Measurements from ENCODE around the gene DCTN2. TPM values are rescaled to one million over a fixed set of nuclear protein-coding genes. Genes with fewer than 3 reads are reported as not detected.
"Not testable (repeated sequence)": the region's sequence is repeated elsewhere in the genome, so short reads cannot be mapped to it uniquely, and the experiment has no call there.

Gene DCTN2
- total and polyA plus RNA-seq, 2 experiments from 2014 or later = 144 to 202 TPM

- Histone ChIP-seq H4K20me1 (ENCODE audit: insufficient read depth) (no peaks in the 10 kb centered on the region), H3K27me3 (replicated peaks; ENCODE audit: insufficient read depth) (no peaks in the 10 kb centered on the region), H3K4me3 (no peak overlapping the region), H3K9me2 (ENCODE audit: insufficient read depth) (no peaks in the 10 kb centered on the region), H3K36me3 (ENCODE audit: low read depth) (peaks cover 68% of the 10 kb centered on the region), H3K9me3 (ENCODE audit: low read depth) (no peaks in the 10 kb centered on the region), H2AFZ (no peak overlapping the region), H3K4me1 (ENCODE audit: insufficient read depth) (no peaks in the 10 kb centered on the region), H3K9ac (no peak overlapping the region), H3K4me2 (ENCODE audit: unreplicated experiment) (no peak overlapping the region), H3K27ac (no peak overlapping the region), H3F3A (ENCODE audit: insufficient read depth) (peaks cover 15% of the 10 kb centered on the region; the same call in 1 of the 2 replicates), H3K79me2 (ENCODE audit: insufficient read depth) (peaks cover 60% of the 10 kb centered on the region)
- WGBS, 2 experiments (ENCODE audit: low coverage in 1 of 2, low lambda C conversion rate in 2 of 2, missing lambda C conversion rate in 2 of 2) = 97 to 98% methylated on average over 12 of the region's 12 CpGs
- no peak for TF ChIP-seq EZH2 (IDR thresholded peaks at IDR 0.05; ENCODE audit: insufficient read depth, poor library complexity, severe bottlenecking)
- no peak for TF ChIP-seq EZH2phosphoT487 (IDR thresholded peaks at IDR 0.05; ENCODE audit: insufficient read depth, low read depth)
- no peak for DNase-seq
- in situ Hi-C loops (cut with MboI) = no loop called here
Measured at GRCh38 chr12:57497223-57498131, 49.5 kb downstream of the DCTN2 start.

GRCh38 chr12:57496822-57497221 lies 50.2 kb downstream of the DCTN2 start:
- no peak overlapping the region for H3K9ac ChIP-seq
- no peaks in the 10 kb centered on the region for H3K4me1 ChIP-seq (ENCODE audit: insufficient read depth)
- no peak overlapping the region for H2AFZ ChIP-seq
- H3K27ac ChIP-seq = no peak overlapping the region
- H3K9me2 ChIP-seq (ENCODE audit: insufficient read depth) = no peaks in the 10 kb centered on the region
- no peaks in the 10 kb centered on the region for H3K27me3 ChIP-seq (replicated peaks; ENCODE audit: insufficient read depth)
- in situ Hi-C loops (cut with MboI) = no loop called here
- H3K36me3 ChIP-seq (ENCODE audit: low read depth) = peaks cover 64% of the 10 kb centered on the region
- no peak overlapping the region for H3K4me3 ChIP-seq
- H4K20me1 ChIP-seq (ENCODE audit: insufficient read depth) = no peaks in the 10 kb centered on the region
- DNase-seq = no peak
- no peak overlapping the region for H3K4me2 ChIP-seq (ENCODE audit: unreplicated experiment)
- H3F3A ChIP-seq (ENCODE audit: insufficient read depth) = peaks cover 12% of the 10 kb centered on the region; the same call in 1 of the 2 replicates
- TF ChIP-seq EZH2 (IDR thresholded peaks at IDR 0.05; ENCODE audit: insufficient read depth, poor library complexity, severe bottlenecking) (no peak), EZH2phosphoT487 (IDR thresholded peaks at IDR 0.05; ENCODE audit: insufficient read depth, low read depth) (no peak)
- peaks cover 63% of the 10 kb centered on the region for H3K79me2 ChIP-seq (ENCODE audit: insufficient read depth)
- no peaks in the 10 kb centered on the region for H3K9me3 ChIP-seq (ENCODE audit: low read depth)

- WGBS, 2 experiments (ENCODE audit: low coverage in 1 of 2, low lambda C conversion rate in 2 of 2, missing lambda C conversion rate in 2 of 2) = 93 to 98% methylated on average over 21 to 48 of the region's 48 CpGs
- H3K27ac ChIP-seq; H3K9me2 ChIP-seq (ENCODE audit: insufficient read depth); H4K20me1 ChIP-seq (ENCODE audit: insufficient read depth); H3F3A ChIP-seq (ENCODE audit: insufficient read depth); H3K4me2 ChIP-seq (ENCODE audit: unreplicated experiment); in situ Hi-C loops (cut with MboI); H3K9ac ChIP-seq; H2AFZ ChIP-seq; DNase-seq; H3K4me3 ChIP-seq; H3K27me3 ChIP-seq (replicated peaks; ENCODE audit: insufficient read depth); H3K9me3 ChIP-seq (ENCODE audit: low read depth); H3K4me1 ChIP-seq (ENCODE audit: insufficient read depth): not testable (repeated sequence)
- peaks cover 64% of the 10 kb centered on the region for H3K36me3 ChIP-seq (ENCODE audit: low read depth)
- peaks cover 68% of the 10 kb centered on the region for H3K79me2 ChIP-seq (ENCODE audit: insufficient read depth)
Measured at GRCh38 chr12:57495051-57495701, 51.8 kb downstream of the DCTN2 start.

- in situ Hi-C loops (cut with MboI) = no loop called here
- peak; percentile 26 for DNase-seq
- Histone ChIP-seq H3K27ac (no peak overlapping the region), H3K36me3 (ENCODE audit: low read depth) (peaks cover 49% of the 10 kb centered on the region), H3K9me3 (ENCODE audit: low read depth) (no peaks in the 10 kb centered on the region), H3K9ac (no peak overlapping the region), H2AFZ (no peak overlapping the region), H3K4me3 (no peak overlapping the region), H3K79me2 (ENCODE audit: insufficient read depth) (peaks cover 59% of the 10 kb centered on the region), H3K27me3 (replicated peaks; ENCODE audit: insufficient read depth) (no peaks in the 10 kb centered on the region), H3K9me2 (ENCODE audit: insufficient read depth) (no peaks in the 10 kb centered on the region), H3K4me1 (ENCODE audit: insufficient read depth) (peaks cover 4% of the 10 kb centered on the region), H3K4me2 (ENCODE audit: unreplicated experiment) (no peak overlapping the region), H4K20me1 (ENCODE audit: insufficient read depth) (no peaks in the 10 kb centered on the region), H3F3A (ENCODE audit: insufficient read depth) (0 out of 2 replicates have a peak, but pooled peaks cover 3% of the 10 kb centered on the region)
- WGBS, 2 experiments (ENCODE audit: low coverage in 1 of 2, low lambda C conversion rate in 2 of 2, missing lambda C conversion rate in 2 of 2) = 86 to 89% methylated on average over 15 of the region's 15 CpGs
- TF ChIP-seq EZH2phosphoT487 (IDR thresholded peaks at IDR 0.05; ENCODE audit: insufficient read depth, low read depth) = no peak
Measured at GRCh38 chr12:57491393-57492280, 55.4 kb downstream of the DCTN2 start.
